ENCODE results near the gene NIN.
"Not testable (repeated sequence)": the region's sequence is repeated elsewhere in the genome, so short reads cannot be mapped to it uniquely, and the experiment has no call there.

The NIN gene

DNA sequence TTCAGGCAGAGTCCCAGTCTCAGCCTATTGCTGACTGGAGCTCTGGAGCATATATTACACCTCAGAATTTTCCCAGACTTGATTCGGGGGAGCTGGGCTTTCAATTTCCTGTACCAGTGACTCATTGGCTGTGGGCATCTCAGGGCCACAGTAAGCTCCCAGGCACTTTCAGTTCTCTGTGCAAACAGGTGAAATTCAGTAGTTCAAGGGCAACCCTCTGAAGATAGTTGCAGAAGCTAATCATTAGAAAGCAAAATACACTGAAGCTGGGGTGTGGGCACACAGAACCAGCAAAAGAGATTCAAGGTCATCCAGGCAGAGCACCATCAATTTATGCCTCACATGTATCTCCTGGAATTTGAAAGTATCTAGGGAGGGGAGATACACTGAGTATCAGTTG, 8.1 kb upstream of the NIN start:
- DNase-seq, result no peak

GRCh38 chr14:50837850-50838470, 7.0 kb upstream of the NIN start:
- no peak for DNase-seq

GRCh38 chr14:50837271-50837670, 6.3 kb upstream of the NIN start:
- DNase-seq, result no peak

- no peak for DNase-seq
These were observed 5.6 kb upstream of the NIN start for GRCh38 chr14:50836515-50836914.

DNA sequence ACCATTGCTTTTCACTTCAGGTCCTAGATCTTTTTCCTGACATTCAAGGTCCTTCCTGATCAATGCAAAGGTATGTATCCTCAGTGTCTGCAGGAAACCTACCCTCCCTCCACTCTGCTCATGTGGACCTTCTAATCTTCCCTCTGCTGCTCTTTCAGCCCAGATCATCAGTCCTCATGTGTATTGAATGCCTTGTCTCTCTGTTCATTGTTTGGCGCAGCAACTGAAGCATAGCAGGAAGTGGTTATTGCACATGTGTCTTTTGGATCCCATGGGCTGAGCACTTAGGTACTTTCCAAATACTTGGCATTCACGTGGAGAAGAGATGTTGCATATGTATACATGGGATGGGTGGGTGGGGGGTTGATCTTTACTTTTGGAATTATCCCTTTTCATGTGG, 4.3 kb upstream of the NIN start:
- DNase-seq, result no peak

DNA sequence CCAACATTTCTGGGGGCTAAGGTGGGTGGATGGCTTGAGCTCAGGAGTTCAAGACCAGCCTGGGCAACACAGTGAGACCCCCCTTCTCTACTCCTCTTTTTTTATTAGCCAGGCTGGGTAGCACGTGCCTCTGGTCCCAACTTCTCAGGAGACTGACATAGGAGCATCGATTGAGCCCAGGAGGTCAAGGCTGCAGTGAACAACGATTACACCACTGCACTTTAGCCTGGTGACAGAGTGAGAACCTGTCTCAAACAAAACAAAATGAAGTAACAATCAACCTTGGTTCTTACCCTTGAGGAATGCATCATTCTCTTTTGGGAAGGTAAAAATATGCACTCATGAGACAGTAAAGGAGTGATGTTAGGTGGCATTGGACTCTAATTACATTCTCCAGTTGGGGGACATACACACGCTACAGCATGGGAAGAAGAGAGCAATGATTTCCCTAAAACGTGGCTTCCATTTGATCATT, 3.9 kb upstream of the NIN start:
- DNase-seq, result no peak

GRCh38 chr14:50832935-50833630, 2.1 kb upstream of the NIN start:
- no peak for DNase-seq

- no peak for DNase-seq
These were observed 785 bp upstream of the NIN start for GRCh38 chr14:50831726-50832168.

DNA sequence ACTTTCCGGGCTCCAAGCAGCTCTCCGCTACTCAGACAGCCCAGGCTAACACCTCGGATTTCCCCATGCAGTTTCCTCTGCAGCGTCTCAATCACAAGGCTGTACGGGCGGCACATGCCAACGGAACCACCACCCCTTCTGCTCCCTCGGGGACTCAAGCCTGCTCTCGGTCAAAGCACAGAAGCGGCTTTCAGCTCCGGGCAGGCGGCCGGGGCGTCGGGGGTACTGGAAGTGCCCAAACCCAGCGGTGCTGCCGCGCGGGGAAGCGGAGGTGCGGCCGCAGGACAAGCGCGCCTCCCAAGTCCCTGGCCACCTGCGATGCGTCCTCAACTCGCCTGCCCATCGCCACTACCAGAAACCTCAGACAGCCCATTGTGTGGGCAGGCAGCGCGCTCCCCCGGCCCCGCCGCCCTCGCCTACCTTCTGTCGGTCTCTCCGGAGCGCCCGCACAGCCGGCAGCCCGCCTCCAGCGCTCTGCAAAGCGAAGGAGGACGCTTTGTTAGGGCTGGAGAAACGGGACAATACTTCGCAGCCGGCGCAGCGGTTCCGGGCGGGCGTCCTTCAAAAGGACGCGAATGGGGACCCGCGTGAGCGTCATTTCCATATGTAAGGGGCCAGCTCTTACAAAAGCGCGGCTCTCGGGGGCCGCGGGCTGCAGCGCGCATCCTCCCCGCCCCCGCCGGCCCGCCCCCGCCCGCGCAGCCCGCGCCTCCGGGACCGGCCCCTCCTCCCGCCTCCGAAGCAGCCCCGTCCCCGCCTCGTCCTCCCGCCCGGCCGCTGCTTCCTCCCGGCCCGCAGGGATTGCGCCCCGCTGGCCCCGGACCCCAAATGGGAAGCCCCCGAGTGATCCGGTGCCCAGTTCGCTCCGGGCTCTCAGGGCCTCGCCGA, 674 bp downstream of the NIN start:
- no peak for DNase-seq

DNA sequence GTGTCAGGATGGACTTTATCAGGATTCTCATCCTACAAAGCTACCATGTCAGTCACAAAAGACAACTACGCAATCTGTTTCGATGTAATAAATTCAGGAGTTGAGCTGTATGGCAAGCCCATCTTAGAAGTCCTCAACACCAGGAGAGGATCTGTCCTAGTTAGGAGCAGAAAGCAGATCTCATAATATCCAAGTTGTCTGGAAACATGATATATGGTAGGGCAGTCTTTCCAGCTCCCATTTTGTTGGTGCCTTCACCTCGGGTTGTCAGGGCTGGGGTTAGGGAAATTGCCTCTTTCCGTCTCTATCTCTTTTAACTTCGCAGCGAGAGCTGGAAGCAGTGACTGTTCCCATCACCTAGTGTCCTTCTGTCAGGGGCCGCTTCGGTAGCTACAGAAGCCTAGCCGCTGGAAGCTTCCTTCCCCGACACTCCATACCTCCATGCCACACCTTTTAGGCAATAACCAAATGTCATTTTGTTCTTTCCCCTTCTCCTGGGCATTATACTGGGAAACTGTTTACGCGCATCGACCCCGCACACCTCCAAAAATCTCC, 1.4 kb downstream of the NIN start:
- no peak for DNase-seq

DNA sequence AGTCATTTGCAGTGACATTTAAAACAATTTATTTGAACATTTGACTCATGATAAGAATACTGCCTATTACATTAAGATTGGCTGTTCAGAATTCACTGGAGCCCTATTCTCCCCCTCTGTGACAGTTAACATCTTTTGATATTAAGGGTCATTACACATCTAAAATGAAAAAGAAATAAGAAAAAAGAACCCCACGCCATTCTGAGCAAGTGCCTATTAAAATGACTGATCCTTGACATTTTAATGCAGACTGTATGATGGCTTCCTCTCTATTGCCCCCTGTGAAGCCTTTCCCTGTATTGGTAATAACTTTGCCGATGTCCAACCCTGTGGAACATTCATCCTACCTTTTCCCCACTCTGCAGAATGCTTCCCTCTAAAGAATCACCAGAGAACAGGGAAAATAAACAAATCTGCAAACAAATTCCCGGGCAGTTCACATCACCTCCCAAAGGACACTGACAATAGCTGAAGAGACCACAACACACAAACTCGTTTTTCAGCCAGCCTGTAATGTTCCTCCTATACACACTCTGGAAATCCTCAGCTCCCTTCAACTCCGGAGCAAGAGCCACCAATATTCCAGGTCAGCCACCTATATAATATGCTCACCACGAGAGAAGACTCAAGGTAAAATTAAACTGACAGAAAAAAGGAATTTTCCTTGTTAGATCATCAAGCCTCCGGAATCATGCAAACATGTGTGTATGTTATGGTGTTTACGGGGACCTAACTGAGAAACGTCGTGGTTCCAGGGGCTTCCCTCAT, 2.1 kb downstream of the NIN start:
- DNase-seq, result no peak

DNA sequence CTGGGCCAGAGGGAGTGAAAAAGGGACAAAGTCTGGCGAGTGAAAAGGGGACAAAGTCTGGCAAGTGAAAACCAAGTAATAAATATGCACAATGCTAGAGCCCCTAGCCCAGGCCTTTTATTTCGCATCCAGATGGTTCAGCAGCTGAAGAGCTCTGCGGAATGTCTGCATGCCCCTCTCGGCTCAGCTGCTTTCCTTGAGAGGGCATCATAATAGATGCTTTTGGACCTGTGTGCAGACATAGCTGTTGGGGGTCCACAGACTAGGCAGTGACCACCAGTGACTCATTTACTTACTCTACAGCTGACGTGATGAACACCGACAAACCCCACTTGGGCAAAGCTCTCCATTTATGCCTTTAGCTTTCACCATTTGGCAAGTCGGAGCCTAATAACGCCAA, 4.3 kb downstream of the NIN start:
- DNase-seq, result no peak

- no peak for DNase-seq
These were observed 5.7 kb downstream of the NIN start for GRCh38 chr14:50825307-50825706.

DNA sequence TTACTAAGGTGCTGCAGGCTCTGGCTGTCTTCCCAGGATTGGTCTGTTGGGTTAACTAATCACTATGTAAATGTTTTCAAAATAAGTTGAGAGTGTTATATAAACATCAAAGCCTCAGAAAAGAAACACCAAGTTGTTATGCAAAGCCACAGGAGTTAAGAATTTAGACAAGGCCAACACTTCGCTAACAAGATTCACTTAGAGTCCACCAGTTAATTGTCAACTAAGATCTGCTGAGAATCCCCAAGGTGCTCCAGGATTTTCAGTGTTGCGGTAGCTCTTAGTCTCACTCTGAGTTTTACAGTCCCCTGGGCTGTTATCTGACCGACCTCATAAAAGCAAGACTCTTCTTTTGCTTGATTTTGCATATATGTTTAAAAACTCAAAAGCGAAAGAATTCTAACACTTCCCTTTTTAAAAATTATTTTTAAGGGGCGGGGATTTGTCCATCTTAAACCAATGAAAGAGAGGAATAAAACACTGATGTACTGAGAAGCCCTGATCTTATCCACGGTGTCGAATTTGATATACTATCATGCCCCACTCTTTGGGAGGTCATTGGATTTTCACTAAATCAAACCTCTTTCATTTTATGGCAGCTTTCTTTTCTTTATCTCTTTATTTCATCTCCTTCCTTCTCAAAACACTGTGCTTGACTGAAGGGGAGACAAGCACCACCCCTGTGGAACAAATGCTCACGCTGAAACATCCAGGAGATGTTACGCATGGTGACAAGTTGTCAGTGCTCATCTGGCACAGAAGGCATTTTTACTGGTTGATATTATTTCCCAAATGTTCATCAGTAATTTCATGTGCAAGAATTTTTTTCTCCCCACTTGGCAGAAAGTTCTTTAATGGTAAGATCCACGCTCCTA, 7.0 kb downstream of the NIN start:
- DNase-seq, result no peak

- no peak for DNase-seq
These were observed 7.8 kb downstream of the NIN start for GRCh38 chr14:50823051-50823761.

GRCh38 chr14:50822501-50823042, 8.4 kb downstream of the NIN start:
- DNase-seq, result no peak

DNA sequence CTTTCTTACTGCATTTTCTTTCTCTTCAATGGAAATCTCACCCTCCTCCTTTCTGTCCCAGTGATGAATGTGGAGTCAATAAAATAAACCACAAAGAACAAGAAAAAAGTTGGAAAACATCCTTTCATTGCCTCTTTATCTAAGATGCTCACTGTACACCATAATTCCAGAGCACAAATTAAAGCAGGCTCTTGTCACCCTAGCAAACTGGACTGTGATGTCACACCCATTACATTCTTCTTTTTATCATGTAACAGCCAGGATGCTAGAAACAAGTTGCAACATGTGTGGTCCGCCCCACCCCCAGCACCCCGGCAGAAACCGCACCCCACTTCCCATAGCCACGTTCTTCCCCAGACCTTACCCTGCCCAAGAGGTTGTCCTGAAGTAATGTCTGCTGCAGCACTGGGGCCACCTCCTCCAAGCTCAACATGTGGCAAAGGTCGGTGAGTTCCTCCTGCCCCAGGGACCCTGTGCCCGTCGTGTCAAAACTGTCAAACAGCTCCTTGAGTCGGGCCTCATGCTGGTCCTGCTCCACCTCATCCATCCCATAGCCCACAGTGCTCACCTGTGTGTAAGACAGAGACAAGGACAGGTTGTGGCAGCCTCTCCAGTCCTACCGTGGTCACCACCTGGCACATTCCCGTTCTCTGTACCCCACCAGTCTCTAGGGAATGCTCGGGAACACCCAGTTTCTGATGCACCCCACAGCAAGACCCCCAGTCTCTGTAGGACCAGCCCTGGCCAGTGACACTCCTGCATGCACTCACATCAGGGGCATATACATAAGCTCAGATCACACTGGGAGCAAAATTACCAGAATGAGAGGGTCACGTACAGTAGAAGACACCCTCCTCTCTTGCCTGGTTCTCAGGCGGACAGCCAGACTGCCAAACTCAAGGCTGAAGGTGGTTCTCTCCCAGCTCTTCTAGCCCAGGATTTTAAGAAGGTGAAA, 9.2 kb downstream of the NIN start:
- no peak for DNase-seq

- DNase-seq, result no peak
These were observed 10.0 kb downstream of the NIN start for GRCh38 chr14:50820786-50821509.

DNA sequence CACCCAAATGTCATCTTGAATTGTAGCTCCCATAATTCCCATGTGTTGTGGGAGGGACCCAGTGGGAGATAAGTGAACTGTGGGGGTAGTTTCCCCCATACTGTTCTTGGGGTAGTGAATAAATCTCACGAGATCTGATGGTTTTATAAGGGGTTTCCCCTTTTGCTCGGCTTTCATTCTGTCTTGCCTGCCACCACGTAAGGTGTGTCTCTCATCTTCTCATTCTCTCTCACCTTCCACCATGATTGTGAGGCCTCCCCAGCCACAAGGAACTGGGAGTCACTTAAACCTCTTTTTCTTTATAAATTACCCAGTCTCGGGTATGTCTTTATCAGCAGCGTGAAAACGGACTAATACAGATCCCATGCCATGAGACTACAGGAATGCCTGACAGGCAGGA, 11.7 kb downstream of the NIN start:
- not testable (repeated sequence) for DNase-seq

Measured in GOT3 (cell line).